Activated T-helper 2 cell treated with anti-CD3 and anti-CD28 coated beads, Interferon-gamma antibody, Interleukin-2, Interleukin-4, amounts not matched to agents 10 μg/mL and 5 μg/mL and 100 μg/mL, durations not matched to agents 14 hours and 24 hours and 36 hours (primary cell): Measurements from ENCODE around the gene ATP6V0A1. TPM values are rescaled to one million over a fixed set of nuclear protein-coding genes. Genes with fewer than 3 reads are reported as not detected.

Source experiments
- DNase-seq: peaks from one replicate; pipeline ENCODE4 v3.0.0; 2021; ENCODE audit warnings: low spot score
- H3K27ac Mint-ChIP-seq: one replicate; pipeline ENCODE4 v1.8.0; 2021; ENCODE audit warnings: mixed read lengths
- H3K27me3 Mint-ChIP-seq: one replicate; pipeline ENCODE4 v1.8.0; 2021; ENCODE audit warnings: low read depth, mixed read lengths
- H3K36me3 Mint-ChIP-seq: one replicate; pipeline ENCODE4 v1.8.0; 2021; ENCODE audit warnings: low read depth, mixed read lengths
- H3K4me1 Mint-ChIP-seq: one replicate; pipeline ENCODE4 v1.8.0; 2021; ENCODE audit warnings: low read depth, mixed read lengths
- H3K4me3 Mint-ChIP-seq: one replicate; pipeline ENCODE4 v1.8.0; 2021; ENCODE audit warnings: low read depth, mild to moderate bottlenecking, moderate library complexity, mixed read lengths
- H3K9me3 Mint-ChIP-seq: one replicate; pipeline ENCODE4 v1.8.0; 2021; ENCODE audit warnings: mixed read lengths
- intact Hi-C: fragments of 100-400 bp; cut with micrococcal nuclease; formaldehyde crosslinking; loops from one replicate; pipeline ENCODE4 v1.15.1; 2023
- total RNA-seq: library from RNA; stranded (reverse); gene quantifications from 2 replicates; pipeline ENCODE4 v1.2.3, GENCODE V29; 2022

ATP6V0A1 gene
- total RNA-seq, 1 donor from 2014 or later = 17.5 TPM

DNA sequence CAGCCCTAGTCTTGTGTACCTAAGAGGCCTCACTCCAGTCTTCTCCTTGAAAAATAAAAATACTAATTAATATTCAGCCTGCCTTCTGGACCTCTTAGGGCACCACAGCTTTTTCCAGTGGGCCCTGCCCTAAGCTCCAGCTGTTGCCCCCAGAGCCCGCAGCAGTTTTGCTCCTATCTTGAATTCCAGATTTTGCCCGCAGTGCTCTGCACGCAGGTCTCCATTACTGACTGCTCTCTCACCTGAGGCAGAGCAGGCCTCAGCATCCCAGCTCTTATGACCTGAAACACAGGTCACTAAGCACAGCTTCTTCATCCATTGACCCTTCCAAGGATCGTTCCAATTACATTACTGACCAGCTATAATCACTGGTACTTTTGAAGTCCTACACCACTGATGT is 49.0 kb downstream of the ATP6V0A1 start:
- Mint-ChIP-seq H3K27ac (no peak overlapping the region), H3K36me3 (no peaks in the 10 kb centered on the region), H3K4me3 (no peak overlapping the region), H3K27me3 (peaks cover 4% of the 10 kb centered on the region), H3K9me3 (no peaks in the 10 kb centered on the region), H3K4me1 (peaks cover 4% of the 10 kb centered on the region)
- DNase-seq = no peak
- intact Hi-C loops = no loop called here

DNA sequence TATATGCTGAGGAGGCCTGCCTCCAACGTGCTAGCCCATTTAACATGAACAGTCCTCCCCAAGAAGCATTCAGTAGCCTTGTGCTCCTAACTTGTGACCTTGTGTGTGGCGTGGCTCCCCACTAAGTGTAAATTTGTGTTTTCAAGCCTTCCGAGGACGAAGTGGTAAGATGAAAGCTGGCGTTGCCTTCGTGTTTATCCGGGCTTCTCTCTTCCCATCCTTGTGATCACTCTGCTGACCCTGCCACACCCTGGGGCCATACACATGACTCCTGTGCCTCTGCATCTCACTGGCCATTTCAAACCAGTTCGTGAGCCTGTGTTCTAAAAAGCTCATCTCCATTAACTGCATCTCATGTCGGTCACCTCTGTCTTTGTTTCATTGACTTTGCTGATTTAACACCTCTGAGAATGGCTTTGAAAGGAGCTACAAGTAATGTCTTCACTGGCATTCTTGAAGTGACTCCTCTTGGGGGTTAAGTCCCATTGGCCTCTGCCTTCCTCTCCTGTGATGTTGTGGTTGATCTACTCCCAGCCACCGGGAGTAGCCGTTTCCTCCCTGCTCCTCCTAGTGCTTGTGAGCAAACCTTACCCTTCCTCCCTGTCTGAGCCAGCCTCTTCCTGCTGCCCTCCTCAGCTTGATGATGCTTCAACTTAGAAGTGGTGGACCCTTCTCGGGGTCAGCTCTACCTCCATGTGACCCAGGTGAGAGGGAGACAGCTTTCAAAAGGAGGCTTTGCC is 49.9 kb downstream of the ATP6V0A1 start:
- Mint-ChIP-seq H3K9me3 (no peaks in the 10 kb centered on the region), H3K27ac (no peak overlapping the region), H3K27me3 (peaks cover 4% of the 10 kb centered on the region), H3K36me3 (no peaks in the 10 kb centered on the region), H3K4me3 (no peak overlapping the region), H3K4me1 (peaks cover 4% of the 10 kb centered on the region)
- intact Hi-C loops = no loop called here
- no peak for DNase-seq

DNA sequence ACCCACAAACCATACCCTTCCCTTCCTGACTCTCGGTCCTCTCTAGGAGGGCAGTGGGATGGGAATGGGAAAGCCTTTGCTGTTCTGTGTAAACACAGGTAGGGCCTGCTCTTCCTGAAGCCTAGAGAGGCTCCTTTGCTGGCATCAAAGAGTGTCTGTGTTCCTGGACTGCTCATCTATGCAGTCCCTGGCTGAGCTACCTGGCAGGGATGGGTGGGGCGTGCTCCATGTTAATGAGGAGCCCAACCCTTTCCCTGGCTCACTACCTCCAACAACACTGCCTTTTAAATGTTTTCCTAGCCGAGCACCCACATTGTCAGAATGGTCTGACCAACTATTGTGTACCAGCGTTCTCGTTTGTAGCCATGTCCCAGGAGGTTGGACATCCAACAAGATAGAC is 50.7 kb downstream of the ATP6V0A1 start:
- H3K27ac Mint-ChIP-seq = no peak overlapping the region
- H3K4me1 Mint-ChIP-seq = peaks cover 4% of the 10 kb centered on the region
- no peak for DNase-seq
- peaks cover 4% of the 10 kb centered on the region for H3K27me3 Mint-ChIP-seq
- no peaks in the 10 kb centered on the region for H3K9me3 Mint-ChIP-seq
- H3K36me3 Mint-ChIP-seq = no peaks in the 10 kb centered on the region
- H3K4me3 Mint-ChIP-seq = no peak overlapping the region
- intact Hi-C loops = no loop called here

DNA sequence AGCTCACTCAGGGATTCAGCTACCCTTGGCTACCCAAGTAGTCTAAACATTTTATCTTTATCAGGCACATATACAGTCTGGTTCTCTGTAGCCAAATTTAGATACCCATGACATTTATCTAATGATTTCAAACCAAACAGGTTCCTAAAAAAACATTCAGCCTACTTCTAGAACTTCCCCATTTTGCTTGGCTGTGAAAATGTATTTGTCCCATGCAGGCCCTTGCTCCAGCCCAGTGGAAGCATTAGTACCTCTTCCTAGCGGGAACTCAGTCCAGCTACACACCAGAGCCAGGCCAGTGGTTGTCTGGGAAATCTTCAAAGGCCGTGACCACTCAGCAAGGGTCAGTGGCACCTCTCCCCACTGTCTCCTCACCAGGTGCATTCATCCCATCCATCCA is 51.2 kb downstream of the ATP6V0A1 start:
- H3K36me3 Mint-ChIP-seq = no peaks in the 10 kb centered on the region
- H3K9me3 Mint-ChIP-seq = no peaks in the 10 kb centered on the region
- H3K27me3 Mint-ChIP-seq = peaks cover 4% of the 10 kb centered on the region
- peaks cover 4% of the 10 kb centered on the region for H3K4me1 Mint-ChIP-seq
- no peak overlapping the region for H3K4me3 Mint-ChIP-seq
- no peak for DNase-seq
- intact Hi-C loops = no loop called here
- no peak overlapping the region for H3K27ac Mint-ChIP-seq

DNA sequence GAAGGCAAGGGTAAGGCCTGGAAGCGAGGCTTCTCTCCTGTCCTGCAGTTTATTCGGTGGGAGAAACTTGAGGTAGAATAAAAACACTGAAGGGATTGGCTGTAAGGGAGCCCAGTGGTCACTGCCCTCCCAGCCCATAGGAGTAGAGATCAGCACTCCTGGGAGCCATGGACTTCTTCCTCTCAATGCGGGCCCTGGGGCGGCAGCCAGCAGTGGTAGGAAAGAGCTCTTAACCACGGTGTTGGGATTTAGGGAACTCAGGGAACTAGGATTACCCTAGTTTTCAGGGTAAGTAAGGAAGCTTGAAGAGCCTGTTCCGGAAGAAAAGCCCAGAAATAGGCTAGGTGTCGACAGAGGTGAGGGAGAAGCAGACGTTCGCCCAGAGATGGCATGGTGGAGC is 53.6 kb downstream of the ATP6V0A1 start:
- no peaks in the 10 kb centered on the region for H3K36me3 Mint-ChIP-seq

DNA sequence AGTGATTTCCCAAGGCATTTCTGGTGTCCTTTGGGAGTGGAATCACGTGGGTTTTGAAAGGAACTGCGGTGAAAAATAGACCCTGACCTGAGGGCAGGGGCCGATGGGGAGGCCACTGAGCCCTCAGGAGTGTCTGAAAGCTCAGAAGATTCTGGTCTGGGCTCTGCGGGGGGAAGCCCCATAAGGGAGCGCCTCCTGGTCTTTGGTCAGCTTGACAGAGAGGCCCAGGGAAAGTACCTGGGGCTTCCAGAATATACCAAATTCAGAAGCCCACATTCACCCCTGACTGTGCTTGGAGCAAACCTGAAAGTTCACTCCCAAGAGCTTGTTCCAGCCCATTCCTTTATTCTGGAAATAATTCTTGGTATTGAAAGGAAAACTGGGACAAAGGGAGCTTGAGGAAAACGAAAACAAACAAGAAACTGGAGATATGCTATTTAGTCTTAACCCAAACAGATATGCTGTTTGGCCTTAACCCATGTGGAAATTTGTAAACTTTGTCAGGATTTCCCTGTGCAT is 54.1 kb downstream of the ATP6V0A1 start:
- intact Hi-C loops = no loop called here
- H3K27me3 Mint-ChIP-seq = peaks cover 4% of the 10 kb centered on the region
- H3K9me3 Mint-ChIP-seq = no peaks in the 10 kb centered on the region
- no peak overlapping the region for H3K27ac Mint-ChIP-seq
- H3K36me3 Mint-ChIP-seq = no peaks in the 10 kb centered on the region
- peaks cover 4% of the 10 kb centered on the region for H3K4me1 Mint-ChIP-seq
- H3K4me3 Mint-ChIP-seq = no peak overlapping the region
- DNase-seq = no peak

More for the DNA sequence above, 53.6 kb downstream of the ATP6V0A1 start:
- DNase-seq = no peak
- Mint-ChIP-seq H3K9me3 (no peaks in the 10 kb centered on the region), H3K4me1 (peaks cover 4% of the 10 kb centered on the region), H3K27me3 (peaks cover 4% of the 10 kb centered on the region), H3K4me3 (no peak overlapping the region), H3K27ac (no peak overlapping the region)
- intact Hi-C loops = no loop called here

DNA sequence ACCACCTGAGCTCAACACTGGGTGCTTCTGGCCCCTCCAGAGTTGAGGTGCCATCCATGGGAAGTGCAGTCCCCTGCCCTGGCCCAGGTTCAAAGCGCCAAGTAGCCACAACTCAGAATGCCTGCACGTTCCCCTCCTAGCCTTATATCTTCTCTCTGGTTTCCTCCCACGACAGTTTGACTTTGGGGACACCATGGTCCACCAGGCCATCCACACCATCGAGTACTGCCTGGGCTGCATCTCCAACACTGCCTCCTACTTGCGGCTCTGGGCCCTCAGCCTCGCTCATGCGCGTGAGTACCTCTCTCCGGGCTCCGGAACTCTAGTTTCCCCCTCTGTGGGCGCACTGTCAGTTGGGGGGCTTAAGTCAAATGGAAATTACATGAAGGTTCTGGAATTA is 55.0 kb downstream of the ATP6V0A1 start:
- no peaks in the 10 kb centered on the region for H3K36me3 Mint-ChIP-seq
- no peak overlapping the region for H3K4me3 Mint-ChIP-seq
- H3K27me3 Mint-ChIP-seq = peaks cover 4% of the 10 kb centered on the region
- peaks cover 3% of the 10 kb centered on the region for H3K4me1 Mint-ChIP-seq
- no peak overlapping the region for H3K27ac Mint-ChIP-seq
- no peak for DNase-seq
- intact Hi-C loops = no loop called here
- no peaks in the 10 kb centered on the region for H3K9me3 Mint-ChIP-seq

DNA sequence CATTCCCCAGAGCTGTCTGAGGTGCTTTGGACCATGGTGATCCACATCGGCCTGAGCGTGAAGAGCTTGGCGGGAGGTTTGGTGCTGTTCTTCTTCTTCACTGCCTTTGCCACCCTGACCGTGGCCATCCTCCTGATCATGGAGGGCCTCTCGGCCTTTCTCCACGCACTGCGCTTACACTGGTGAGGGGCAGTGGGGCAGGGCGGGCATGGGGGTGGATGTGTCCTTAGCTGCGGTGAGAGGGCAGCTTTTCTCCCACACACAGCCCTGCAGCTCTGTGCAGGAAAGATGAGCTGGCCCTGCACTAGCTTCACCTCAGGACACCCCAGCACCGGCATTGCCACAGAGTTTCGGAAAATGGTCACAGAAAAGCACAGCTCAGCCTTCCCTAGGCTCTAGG is 55.6 kb downstream of the ATP6V0A1 start:
- Mint-ChIP-seq H3K4me3 (no peak overlapping the region), H3K27me3 (peaks cover 4% of the 10 kb centered on the region), H3K36me3 (no peaks in the 10 kb centered on the region), H3K27ac (no peak overlapping the region), H3K4me1 (no peaks in the 10 kb centered on the region), H3K9me3 (no peaks in the 10 kb centered on the region)
- intact Hi-C loops = no loop called here
- DNase-seq = no peak

DNA sequence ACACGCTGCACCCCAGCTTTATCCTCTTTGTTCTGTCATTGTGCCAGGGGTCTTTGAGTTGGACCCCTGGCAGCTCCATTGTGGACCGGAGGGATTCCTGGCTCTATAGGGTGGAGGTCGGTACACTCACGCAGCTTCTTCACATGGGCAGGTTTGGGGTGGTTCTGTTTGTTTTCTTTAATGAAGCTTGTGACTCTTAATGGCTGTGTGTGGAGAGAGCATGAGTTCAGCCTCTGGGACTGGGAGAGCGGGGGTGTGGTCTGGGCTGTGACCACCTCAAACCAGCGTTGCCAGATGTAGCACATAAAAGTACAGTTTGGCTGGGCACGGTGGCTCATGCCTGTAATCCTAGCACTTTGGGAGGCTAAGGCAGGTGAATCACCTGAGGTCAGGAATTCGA is 56.2 kb downstream of the ATP6V0A1 start:
- Mint-ChIP-seq H3K27me3 (peaks cover 4% of the 10 kb centered on the region), H3K27ac (no peak overlapping the region), H3K4me3 (no peak overlapping the region), H3K9me3 (no peaks in the 10 kb centered on the region), H3K4me1 (no peaks in the 10 kb centered on the region), H3K36me3 (no peaks in the 10 kb centered on the region)
- no peak for DNase-seq
- intact Hi-C loops = loop anchor here (5.0 kb wide), 1 partner anchor 53 kb away; no protein-coding TSS in a partner anchor

DNA sequence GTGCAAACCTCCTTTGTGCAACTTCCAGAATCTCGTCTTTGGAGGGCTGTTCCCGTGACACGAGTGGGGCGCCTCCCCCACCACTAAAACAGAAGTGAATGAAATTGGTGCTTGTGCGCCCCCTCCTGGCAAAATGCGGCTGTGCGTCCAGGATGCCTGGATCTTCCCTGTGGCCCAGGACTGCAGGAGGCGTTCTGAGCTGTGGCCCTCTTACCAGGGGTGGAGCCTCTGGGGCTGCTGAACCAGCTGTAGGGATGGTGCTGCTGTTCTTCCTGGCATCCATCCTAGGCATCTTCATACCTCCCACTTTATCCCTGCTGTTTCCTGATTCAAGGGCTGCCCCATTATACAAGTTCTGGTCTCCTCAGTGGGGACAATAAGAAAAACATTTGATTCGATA is 58.8 kb downstream of the ATP6V0A1 start:
- H3K4me3 Mint-ChIP-seq = no peak overlapping the region
- intact Hi-C loops = loop anchor here (2.0 to 5.0 kb wide), 3 partner anchors 55 to 89 kb away; no protein-coding TSS in a partner anchor
- H3K36me3 Mint-ChIP-seq = no peaks in the 10 kb centered on the region
- no peaks in the 10 kb centered on the region for H3K4me1 Mint-ChIP-seq
- DNase-seq = peak; percentile 73
- H3K9me3 Mint-ChIP-seq = no peaks in the 10 kb centered on the region
- peaks cover 8% of the 10 kb centered on the region for H3K27me3 Mint-ChIP-seq
- no peak overlapping the region for H3K27ac Mint-ChIP-seq

DNA sequence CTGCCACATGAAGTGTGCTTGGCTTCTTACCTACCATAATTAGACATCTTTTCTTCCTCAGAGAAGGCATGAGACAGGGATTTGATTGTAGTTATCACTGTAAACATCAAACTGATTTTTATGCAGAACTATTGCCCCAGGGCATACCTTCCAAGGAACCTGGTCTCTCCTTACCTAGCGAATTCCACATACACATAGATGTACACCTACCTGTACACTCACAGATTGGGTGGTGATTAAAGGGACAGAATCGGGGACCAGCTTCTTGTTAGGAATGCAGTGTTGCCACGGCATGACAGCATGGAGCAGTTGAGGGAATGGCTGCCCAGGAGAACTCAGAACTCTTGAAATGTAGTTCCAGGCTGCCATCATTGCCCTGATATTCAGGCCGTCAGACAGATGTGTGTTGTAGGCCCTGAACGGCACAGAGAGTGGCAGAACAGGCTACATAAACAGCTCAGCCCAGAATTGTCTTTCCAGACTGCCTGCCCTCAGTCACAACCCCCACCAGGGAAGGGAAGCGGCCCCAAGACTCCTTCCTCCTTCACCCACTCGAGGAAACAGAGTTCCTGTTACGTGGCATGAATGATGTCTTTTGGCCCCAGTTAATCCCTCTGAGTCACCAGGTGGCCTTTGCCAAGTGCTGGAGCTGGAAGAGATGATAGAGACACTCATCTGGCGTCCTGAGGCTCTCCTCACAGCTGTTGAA is 59.5 kb downstream of the ATP6V0A1 start:
- Mint-ChIP-seq H3K36me3 (no peaks in the 10 kb centered on the region), H3K9me3 (no peaks in the 10 kb centered on the region), H3K4me1 (peaks cover 2% of the 10 kb centered on the region), H3K27ac (no peak overlapping the region), H3K27me3 (peaks cover 8% of the 10 kb centered on the region), H3K4me3 (no peak overlapping the region)
- intact Hi-C loops = loop anchor here (5.0 kb wide), 1 partner anchor 56 kb away; no protein-coding TSS in a partner anchor
- no peak for DNase-seq

DNA sequence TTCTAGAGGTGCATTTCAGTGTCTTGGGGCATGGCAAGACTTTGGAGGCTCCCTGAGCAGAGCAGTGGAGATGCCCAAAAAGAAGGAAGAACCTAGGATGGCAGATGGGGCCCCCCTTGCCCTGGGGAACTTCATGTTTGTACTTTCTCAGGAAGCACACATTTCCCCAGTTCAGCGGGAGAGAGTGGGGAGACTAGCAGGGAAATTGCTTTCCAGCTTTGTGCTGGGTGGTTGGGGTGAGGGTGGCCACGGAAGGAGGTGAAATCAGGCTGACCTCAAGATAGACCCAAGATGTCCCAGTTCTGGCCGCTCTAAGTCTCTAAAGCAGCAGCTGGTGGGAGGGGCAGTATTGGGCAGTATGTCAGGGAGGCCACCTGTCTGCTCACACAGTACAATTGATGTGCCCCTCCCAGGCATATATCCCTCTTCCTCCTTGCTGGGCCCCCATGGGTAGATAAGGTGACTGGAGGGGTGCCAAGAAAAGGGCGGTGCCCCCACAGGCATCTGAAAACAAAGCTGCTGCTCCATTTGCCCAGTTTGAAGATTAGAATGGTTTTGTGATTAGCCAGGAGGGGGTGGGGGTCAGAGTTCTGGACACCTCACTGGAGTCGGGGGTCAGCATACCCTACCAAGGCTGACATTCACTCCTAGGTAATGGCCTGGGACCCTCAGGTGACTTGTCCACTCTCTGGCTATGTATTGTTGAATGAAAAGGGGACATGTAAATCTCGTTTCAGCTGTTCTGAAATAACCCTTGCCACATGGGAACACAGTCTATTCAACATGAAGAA is 60.3 kb downstream of the ATP6V0A1 start:
- H3K4me1 Mint-ChIP-seq = peaks cover 5% of the 10 kb centered on the region
- intact Hi-C loops = loop anchor here (5.0 kb wide), 1 partner anchor 57 kb away; no protein-coding TSS in a partner anchor
- H3K36me3 Mint-ChIP-seq = no peaks in the 10 kb centered on the region
- DNase-seq = no peak
- no peak overlapping the region for H3K27ac Mint-ChIP-seq
- H3K4me3 Mint-ChIP-seq = no peak overlapping the region
- peaks cover 8% of the 10 kb centered on the region for H3K27me3 Mint-ChIP-seq
- no peaks in the 10 kb centered on the region for H3K9me3 Mint-ChIP-seq
